GM23338 (cell line): Measurements from ENCODE around the gene MYO7B. TPM values are rescaled to one million over a fixed set of nuclear protein-coding genes. Genes with fewer than 3 reads are reported as not detected.

Experiments used
- ATAC-seq: fragments of 200-7000 bp; cut with Tn5 transposase; 3 replicates; pipeline ENCODE4 v1.9.1; 2020
- DNase-seq: peaks from one replicate; pipeline ENCODE4 v3.0.0-alpha.2; 2015; ENCODE audit warnings: low spot score
- H2AFZ ChIP-seq: fragments of 200-600 bp; sonication (generic); 2 replicates; pipeline ENCODE4 v1.8.0; 2016; ENCODE audit warnings: antibody characterized with exemption, mild to moderate bottlenecking, moderate library complexity
- H3F3A ChIP-seq: fragments of 200-600 bp; sonication (generic); replicated peaks from 2 replicates; pipeline ENCODE4 v1.8.0; 2017; ENCODE audit warnings: antibody characterized with exemption, mixed run types, low read depth
- H3K27ac ChIP-seq: fragments of 200-600 bp; sonication (generic); 2 replicates; pipeline ENCODE4 v1.6.1; 2016; ENCODE audit warnings: low read depth
- H3K27me3 ChIP-seq: fragments of 200-600 bp; sonication (generic); 2 replicates; pipeline ENCODE4 v1.8.0; 2016; ENCODE audit warnings: mild to moderate bottlenecking, mixed run types, moderate library complexity; ENCODE audit not compliant: insufficient read depth
- H3K36me3 ChIP-seq: fragments of 200-600 bp; sonication (generic); 2 replicates; pipeline ENCODE4 v1.8.0; 2016; ENCODE audit warnings: mild to moderate bottlenecking; ENCODE audit not compliant: insufficient read depth
- H3K4me1 ChIP-seq: fragments of 200-600 bp; sonication (generic); 2 replicates; pipeline ENCODE4 v1.8.0; 2016; ENCODE audit warnings: mild to moderate bottlenecking, moderate library complexity; ENCODE audit not compliant: insufficient read depth
- H3K4me2 ChIP-seq: fragments of 200-600 bp; sonication (generic); 2 replicates; pipeline ENCODE4 v1.7.1; 2017; ENCODE audit warnings: mixed run types
- H3K4me3 ChIP-seq: fragments of 200-600 bp; sonication (generic); 2 replicates; pipeline ENCODE4 v1.6.1; 2016; ENCODE audit warnings: mixed run types
- H3K79me2 ChIP-seq: fragments of 200-600 bp; sonication (generic); replicated peaks from 2 replicates; pipeline ENCODE4 v1.8.0; 2017; ENCODE audit warnings: mild to moderate bottlenecking; ENCODE audit not compliant: insufficient read depth
- H3K9me2 ChIP-seq: fragments of 200-600 bp; sonication (generic); 2 replicates; pipeline ENCODE4 v1.8.0; 2017; ENCODE audit not compliant: insufficient read depth
- H4K20me1 ChIP-seq: fragments of 200-600 bp; sonication (generic); replicated peaks from 2 replicates; pipeline ENCODE4 v1.8.0; 2017; ENCODE audit warnings: mild to moderate bottlenecking; ENCODE audit not compliant: insufficient read depth
- H3K27ac Mint-ChIP-seq: 2 replicates; pipeline ENCODE4 v1.8.0; 2020; ENCODE audit warnings: inconsistent platforms, mild to moderate bottlenecking, moderate library complexity, mixed read lengths
- H3K27me3 Mint-ChIP-seq: 3 replicates; pipeline ENCODE4 v1.8.0; 2022; ENCODE audit warnings: low read depth, mild to moderate bottlenecking, moderate library complexity, mixed read lengths, inconsistent platforms; ENCODE audit not compliant: insufficient read depth, poor library complexity
- H3K36me3 Mint-ChIP-seq: 3 replicates; pipeline ENCODE4 v1.8.0; 2021; ENCODE audit warnings: low read depth, mild to moderate bottlenecking, inconsistent platforms, moderate library complexity, mixed read lengths
- H3K4me1 Mint-ChIP-seq: 3 replicates; pipeline ENCODE4 v1.8.0; 2020; ENCODE audit warnings: mild to moderate bottlenecking, inconsistent platforms, mixed read lengths
- H3K4me3 Mint-ChIP-seq: 3 replicates; pipeline ENCODE4 v1.8.0; 2021; ENCODE audit warnings: moderate library complexity, mild to moderate bottlenecking, inconsistent platforms, mixed read lengths
- H3K9me3 Mint-ChIP-seq: 3 replicates; pipeline ENCODE4 v1.8.0; 2020; ENCODE audit warnings: moderate library complexity, mild to moderate bottlenecking, inconsistent platforms, mixed read lengths
- STAT1 ChIP-seq: IDR thresholded peaks from one replicate; pipeline ENCODE4 v1.6.1; 2016; ENCODE audit warnings: antibody characterized with exemption; ENCODE audit not compliant: unreplicated experiment
- ZNF114 ChIP-seq: fragments of 250-450 bp; sonication (Bioruptor Pico); IDR thresholded peaks from 2 replicates; pipeline ENCODE4 v1.5.0; 2020; ENCODE audit warnings: mild to moderate bottlenecking, moderate library complexity
- ZNF331 ChIP-seq: fragments of 250-450 bp; sonication (Bioruptor Pico); IDR thresholded peaks from 2 replicates; pipeline ENCODE4 v1.5.0; 2020; ENCODE audit warnings: low read depth, mild to moderate bottlenecking, moderate library complexity
- polyA plus RNA-seq: library from polyadenylated mRNA; unstranded; fragments of >200 nt; fragmentation: Nextera tagmentation; extraction: Ambion mirVana; gene quantifications from 2 replicates; pipeline ENCODE4 v1.2.1, GENCODE V29; 2016
- total RNA-seq: library from RNA; depleted of rRNA; stranded (reverse); fragments of >200 nt; shearing (Covaris generic); gene quantifications from 2 replicates; pipeline ENCODE4 v1.2.3, GENCODE V29; 2014
- TF ChIP-seq, protein P1 (sequence below), 2 experiments: fragments of 200-600 bp in 1 of 2; sonication (generic) in 1 of 2; conservative IDR thresholded peaks; 2 replicates each; pipeline versions ENCODE4 v1.5.1 to v1.6.1; 2016 to 2017; ENCODE audit warnings: antibody characterized with exemption in 2 of 2, low read depth in 2 of 2, mild to moderate bottlenecking in 2 of 2, moderate library complexity in 1 of 2
- TF ChIP-seq, protein P2 (sequence below): IDR thresholded peaks from one replicate; pipeline ENCODE4 v1.6.1; 2018; ENCODE audit warnings: antibody characterized with exemption; ENCODE audit not compliant: unreplicated experiment
- TF ChIP-seq, protein P3 (sequence below): IDR thresholded peaks from 2 replicates; pipeline ENCODE4 v1.6.1; 2016; ENCODE audit warnings: antibody characterized with exemption

The MYO7B gene
- total and polyA plus RNA-seq, 2 experiments from 2014 or later = not detected

DNA sequence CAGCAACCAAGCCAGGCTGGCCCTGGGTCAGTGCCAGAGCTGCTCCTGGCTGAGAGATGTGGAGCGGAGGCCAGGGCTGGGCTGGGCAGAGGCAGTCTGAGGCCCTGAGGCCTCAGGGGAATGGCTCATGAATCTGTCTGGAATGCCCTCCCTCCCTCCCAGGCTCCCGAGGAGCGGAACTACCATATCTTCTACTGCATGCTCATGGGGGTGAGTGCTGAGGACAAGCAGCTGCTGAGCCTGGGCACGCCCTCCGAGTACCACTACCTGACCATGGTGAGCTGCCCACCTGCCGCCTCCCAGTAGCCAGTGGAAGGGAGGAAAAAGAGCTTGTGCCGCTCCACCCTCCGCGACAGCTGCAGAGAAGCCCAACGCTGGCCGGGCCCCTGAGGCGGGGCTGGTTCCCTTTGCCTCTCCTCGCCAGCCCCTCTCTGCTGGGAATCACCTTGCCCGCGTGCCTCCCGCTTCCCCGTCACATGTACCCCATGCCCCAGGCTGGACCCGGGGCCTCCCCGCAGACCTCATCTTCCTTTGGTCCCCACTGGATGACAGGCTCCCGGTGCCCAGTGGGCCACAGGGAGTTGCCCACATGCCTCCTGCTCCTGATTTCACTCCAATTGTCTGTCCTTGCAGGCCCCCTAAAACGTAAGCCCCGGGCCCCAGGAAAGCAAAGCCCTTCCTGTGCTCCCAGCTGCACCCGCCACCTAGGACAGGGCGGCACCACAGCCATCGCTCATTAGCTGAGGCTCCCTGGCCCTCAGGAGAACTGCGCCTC lies 41.1 kb downstream of the MYO7B start:
- H2AFZ ChIP-seq = peak overlapping the region; percentile 76
- no peak overlapping the region for H3K4me3 Mint-ChIP-seq
- no peak overlapping the region for H3K4me3 ChIP-seq
- peak; percentile 22 for DNase-seq
- H3K27me3 Mint-ChIP-seq = peaks cover 10% of the 10 kb centered on the region
- ATAC-seq = peak; percentile 59
- no peaks in the 10 kb centered on the region; the same call in 2 of the 3 replicates for H3K4me1 Mint-ChIP-seq
- no peaks in the 10 kb centered on the region for H3K9me2 ChIP-seq
- no peak overlapping the region; the same call in 1 of the 2 replicates for H3K27ac Mint-ChIP-seq
- no peaks in the 10 kb centered on the region for H3K4me1 ChIP-seq
- H3K27me3 ChIP-seq = no peaks in the 10 kb centered on the region
- no peak overlapping the region for H3K27ac ChIP-seq
- TF ChIP-seq, protein P1, sequence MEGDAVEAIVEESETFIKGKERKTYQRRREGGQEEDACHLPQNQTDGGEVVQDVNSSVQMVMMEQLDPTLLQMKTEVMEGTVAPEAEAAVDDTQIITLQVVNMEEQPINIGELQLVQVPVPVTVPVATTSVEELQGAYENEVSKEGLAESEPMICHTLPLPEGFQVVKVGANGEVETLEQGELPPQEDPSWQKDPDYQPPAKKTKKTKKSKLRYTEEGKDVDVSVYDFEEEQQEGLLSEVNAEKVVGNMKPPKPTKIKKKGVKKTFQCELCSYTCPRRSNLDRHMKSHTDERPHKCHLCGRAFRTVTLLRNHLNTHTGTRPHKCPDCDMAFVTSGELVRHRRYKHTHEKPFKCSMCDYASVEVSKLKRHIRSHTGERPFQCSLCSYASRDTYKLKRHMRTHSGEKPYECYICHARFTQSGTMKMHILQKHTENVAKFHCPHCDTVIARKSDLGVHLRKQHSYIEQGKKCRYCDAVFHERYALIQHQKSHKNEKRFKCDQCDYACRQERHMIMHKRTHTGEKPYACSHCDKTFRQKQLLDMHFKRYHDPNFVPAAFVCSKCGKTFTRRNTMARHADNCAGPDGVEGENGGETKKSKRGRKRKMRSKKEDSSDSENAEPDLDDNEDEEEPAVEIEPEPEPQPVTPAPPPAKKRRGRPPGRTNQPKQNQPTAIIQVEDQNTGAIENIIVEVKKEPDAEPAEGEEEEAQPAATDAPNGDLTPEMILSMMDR (conservative IDR thresholded peaks at IDR 0.05; ENCODE audit: low read depth in 2 of 2) = no peak
- TF ChIP-seq, protein P2, sequence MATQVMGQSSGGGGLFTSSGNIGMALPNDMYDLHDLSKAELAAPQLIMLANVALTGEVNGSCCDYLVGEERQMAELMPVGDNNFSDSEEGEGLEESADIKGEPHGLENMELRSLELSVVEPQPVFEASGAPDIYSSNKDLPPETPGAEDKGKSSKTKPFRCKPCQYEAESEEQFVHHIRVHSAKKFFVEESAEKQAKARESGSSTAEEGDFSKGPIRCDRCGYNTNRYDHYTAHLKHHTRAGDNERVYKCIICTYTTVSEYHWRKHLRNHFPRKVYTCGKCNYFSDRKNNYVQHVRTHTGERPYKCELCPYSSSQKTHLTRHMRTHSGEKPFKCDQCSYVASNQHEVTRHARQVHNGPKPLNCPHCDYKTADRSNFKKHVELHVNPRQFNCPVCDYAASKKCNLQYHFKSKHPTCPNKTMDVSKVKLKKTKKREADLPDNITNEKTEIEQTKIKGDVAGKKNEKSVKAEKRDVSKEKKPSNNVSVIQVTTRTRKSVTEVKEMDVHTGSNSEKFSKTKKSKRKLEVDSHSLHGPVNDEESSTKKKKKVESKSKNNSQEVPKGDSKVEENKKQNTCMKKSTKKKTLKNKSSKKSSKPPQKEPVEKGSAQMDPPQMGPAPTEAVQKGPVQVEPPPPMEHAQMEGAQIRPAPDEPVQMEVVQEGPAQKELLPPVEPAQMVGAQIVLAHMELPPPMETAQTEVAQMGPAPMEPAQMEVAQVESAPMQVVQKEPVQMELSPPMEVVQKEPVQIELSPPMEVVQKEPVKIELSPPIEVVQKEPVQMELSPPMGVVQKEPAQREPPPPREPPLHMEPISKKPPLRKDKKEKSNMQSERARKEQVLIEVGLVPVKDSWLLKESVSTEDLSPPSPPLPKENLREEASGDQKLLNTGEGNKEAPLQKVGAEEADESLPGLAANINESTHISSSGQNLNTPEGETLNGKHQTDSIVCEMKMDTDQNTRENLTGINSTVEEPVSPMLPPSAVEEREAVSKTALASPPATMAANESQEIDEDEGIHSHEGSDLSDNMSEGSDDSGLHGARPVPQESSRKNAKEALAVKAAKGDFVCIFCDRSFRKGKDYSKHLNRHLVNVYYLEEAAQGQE = no peak
- TF ChIP-seq ZNF331 (CRISPR knock-in tag) = no peak
- TF ChIP-seq, protein P3, sequence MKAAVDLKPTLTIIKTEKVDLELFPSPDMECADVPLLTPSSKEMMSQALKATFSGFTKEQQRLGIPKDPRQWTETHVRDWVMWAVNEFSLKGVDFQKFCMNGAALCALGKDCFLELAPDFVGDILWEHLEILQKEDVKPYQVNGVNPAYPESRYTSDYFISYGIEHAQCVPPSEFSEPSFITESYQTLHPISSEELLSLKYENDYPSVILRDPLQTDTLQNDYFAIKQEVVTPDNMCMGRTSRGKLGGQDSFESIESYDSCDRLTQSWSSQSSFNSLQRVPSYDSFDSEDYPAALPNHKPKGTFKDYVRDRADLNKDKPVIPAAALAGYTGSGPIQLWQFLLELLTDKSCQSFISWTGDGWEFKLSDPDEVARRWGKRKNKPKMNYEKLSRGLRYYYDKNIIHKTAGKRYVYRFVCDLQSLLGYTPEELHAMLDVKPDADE = no peak
- no peaks in the 10 kb centered on the region for H3K9me3 Mint-ChIP-seq
- no peaks in the 10 kb centered on the region for H3K36me3 ChIP-seq
- no peaks in the 10 kb centered on the region for H3K36me3 Mint-ChIP-seq
- no peaks in the 10 kb centered on the region for H4K20me1 ChIP-seq
- H3K79me2 ChIP-seq = no peaks in the 10 kb centered on the region
- no peaks in the 10 kb centered on the region for H3F3A ChIP-seq
- H3K4me2 ChIP-seq = no peak overlapping the region

DNA sequence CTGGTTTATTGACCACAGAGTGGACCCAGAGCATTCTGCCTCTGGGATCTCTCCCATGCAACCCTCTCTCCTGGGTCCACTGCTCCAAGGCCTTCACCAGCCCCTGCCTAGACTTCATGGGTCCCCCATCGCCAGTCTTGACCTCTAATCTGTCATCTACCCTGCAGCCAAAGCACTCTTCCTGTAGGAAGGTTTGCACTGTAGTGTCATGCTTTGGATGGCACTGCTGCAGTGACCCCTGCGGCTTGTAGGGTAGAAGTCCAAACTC lies 41.7 kb downstream of the MYO7B start:
- no peaks in the 10 kb centered on the region for H3F3A ChIP-seq
- Mint-ChIP-seq H3K4me3 (no peak overlapping the region), H3K27ac (no peak overlapping the region), H3K4me1 (no peaks in the 10 kb centered on the region; the same call in 2 of the 3 replicates), H3K9me3 (no peaks in the 10 kb centered on the region), H3K36me3 (no peaks in the 10 kb centered on the region), H3K27me3 (peaks cover 10% of the 10 kb centered on the region)
- no peak overlapping the region for H3K4me2 ChIP-seq
- no peak for DNase-seq
- H2AFZ ChIP-seq = peak overlapping the region; percentile 76
- H3K4me3 ChIP-seq = no peak overlapping the region
- ATAC-seq = no peak
- no peaks in the 10 kb centered on the region for H3K4me1 ChIP-seq
- H3K9me2 ChIP-seq = no peaks in the 10 kb centered on the region
- H3K27me3 ChIP-seq = no peaks in the 10 kb centered on the region
- no peaks in the 10 kb centered on the region for H3K36me3 ChIP-seq
- no peaks in the 10 kb centered on the region for H4K20me1 ChIP-seq
- no peak overlapping the region for H3K27ac ChIP-seq
- H3K79me2 ChIP-seq = no peaks in the 10 kb centered on the region
- no peak for TF ChIP-seq STAT1
- TF ChIP-seq, protein P2 = no peak
- no peak for TF ChIP-seq ZNF114 (CRISPR knock-in tag)
